Amygdala (tissue), 56 donors: Measurements from ENCODE around the gene LAPTM5.

Experiments
- DNase-seq, 56 donors: peaks; one replicate each; lab custom pipeline; 2025; lab: John Stamatoyannopoulos, UW

Gene LAPTM5

GRCh38 chr1:30759718-30760281, 2.2 kb upstream of the LAPTM5 start:
- no peak for DNase-seq

GRCh38 chr1:30758785-30759380, 1.3 kb upstream of the LAPTM5 start:
- no peak for DNase-seq

- no peak for DNase-seq
Measured at GRCh38 chr1:30758121-30758688, 631 bp upstream of the LAPTM5 start.

GRCh38 chr1:30756545-30757351, 826 bp downstream of the LAPTM5 start:
- DNase-seq = peak in 24 of 56 donors; percentile 9 to 66 (median 30)

- no peak for DNase-seq
Measured at GRCh38 chr1:30756206-30756544, 1.4 kb downstream of the LAPTM5 start.

GRCh38 chr1:30755746-30756145, 1.8 kb downstream of the LAPTM5 start:
- no peak for DNase-seq

GRCh38 chr1:30755334-30755733, 2.2 kb downstream of the LAPTM5 start:
- DNase-seq = no peak

- no peak for DNase-seq
Measured at GRCh38 chr1:30754684-30755171, 2.8 kb downstream of the LAPTM5 start.

- no peak for DNase-seq
Measured at GRCh38 chr1:30753660-30754123, 3.9 kb downstream of the LAPTM5 start.

GRCh38 chr1:30753118-30753517, 4.5 kb downstream of the LAPTM5 start:
- no peak for DNase-seq

GRCh38 chr1:30752651-30752908, 5.0 kb downstream of the LAPTM5 start:
- DNase-seq = no peak

- DNase-seq = no peak
Measured at GRCh38 chr1:30751830-30752650, 5.5 kb downstream of the LAPTM5 start.

- no peak for DNase-seq
Measured at GRCh38 chr1:30750731-30751291, 6.8 kb downstream of the LAPTM5 start.

GRCh38 chr1:30749691-30750583, 7.6 kb downstream of the LAPTM5 start:
- DNase-seq = no peak

GRCh38 chr1:30748699-30749401, 8.7 kb downstream of the LAPTM5 start:
- peak in 16 of 56 donors; percentile 14 to 71 (median 48) for DNase-seq

- peak in 28 of 56 donors; percentile 19 to 77 (median 46) for DNase-seq
Measured at GRCh38 chr1:30748098-30748698, 9.4 kb downstream of the LAPTM5 start.

- peak in 4 of 56 donors; percentile 14 to 32 (median 30) for DNase-seq
Measured at GRCh38 chr1:30747033-30748008, 10.3 kb downstream of the LAPTM5 start.
